ENCODE data around the gene CARMIL3.

DNA sequence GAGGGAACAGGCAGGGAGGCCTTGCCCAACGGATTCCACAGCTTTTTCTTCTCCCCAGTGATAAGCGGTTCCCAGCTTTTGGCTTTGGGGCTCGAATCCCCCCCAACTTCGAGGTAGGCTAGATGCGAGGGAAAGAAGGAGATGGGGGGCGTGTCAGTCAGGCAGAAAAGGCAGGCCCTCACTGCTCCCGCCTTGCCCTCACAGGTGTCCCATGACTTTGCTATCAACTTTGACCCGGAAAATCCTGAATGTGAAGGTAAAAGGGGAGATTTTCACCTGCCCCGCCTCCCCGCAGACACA, 24.4 kb downstream of the CARMIL3 start:
- TF ChIP-seq, protein P1, sequence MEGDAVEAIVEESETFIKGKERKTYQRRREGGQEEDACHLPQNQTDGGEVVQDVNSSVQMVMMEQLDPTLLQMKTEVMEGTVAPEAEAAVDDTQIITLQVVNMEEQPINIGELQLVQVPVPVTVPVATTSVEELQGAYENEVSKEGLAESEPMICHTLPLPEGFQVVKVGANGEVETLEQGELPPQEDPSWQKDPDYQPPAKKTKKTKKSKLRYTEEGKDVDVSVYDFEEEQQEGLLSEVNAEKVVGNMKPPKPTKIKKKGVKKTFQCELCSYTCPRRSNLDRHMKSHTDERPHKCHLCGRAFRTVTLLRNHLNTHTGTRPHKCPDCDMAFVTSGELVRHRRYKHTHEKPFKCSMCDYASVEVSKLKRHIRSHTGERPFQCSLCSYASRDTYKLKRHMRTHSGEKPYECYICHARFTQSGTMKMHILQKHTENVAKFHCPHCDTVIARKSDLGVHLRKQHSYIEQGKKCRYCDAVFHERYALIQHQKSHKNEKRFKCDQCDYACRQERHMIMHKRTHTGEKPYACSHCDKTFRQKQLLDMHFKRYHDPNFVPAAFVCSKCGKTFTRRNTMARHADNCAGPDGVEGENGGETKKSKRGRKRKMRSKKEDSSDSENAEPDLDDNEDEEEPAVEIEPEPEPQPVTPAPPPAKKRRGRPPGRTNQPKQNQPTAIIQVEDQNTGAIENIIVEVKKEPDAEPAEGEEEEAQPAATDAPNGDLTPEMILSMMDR (conservative IDR thresholded peaks at IDR 0.05; ENCODE audit: low read depth, low read length): no peak
- no peak for TF ChIP-seq EZH2phosphoT487 (IDR thresholded peaks at IDR 0.05; ENCODE audit: borderline replicate concordance, low read length)
